Measurements from ENCODE around the gene PTPN6.

The PTPN6 gene

GRCh38 chr12:6921539-6921938 is 29.6 kb upstream of the PTPN6 start:
- DNase-seq, result peak in 1 of 42 donors; percentile 2
- intact Hi-C loops (cut with DNase I), result no loop called here

DNA sequence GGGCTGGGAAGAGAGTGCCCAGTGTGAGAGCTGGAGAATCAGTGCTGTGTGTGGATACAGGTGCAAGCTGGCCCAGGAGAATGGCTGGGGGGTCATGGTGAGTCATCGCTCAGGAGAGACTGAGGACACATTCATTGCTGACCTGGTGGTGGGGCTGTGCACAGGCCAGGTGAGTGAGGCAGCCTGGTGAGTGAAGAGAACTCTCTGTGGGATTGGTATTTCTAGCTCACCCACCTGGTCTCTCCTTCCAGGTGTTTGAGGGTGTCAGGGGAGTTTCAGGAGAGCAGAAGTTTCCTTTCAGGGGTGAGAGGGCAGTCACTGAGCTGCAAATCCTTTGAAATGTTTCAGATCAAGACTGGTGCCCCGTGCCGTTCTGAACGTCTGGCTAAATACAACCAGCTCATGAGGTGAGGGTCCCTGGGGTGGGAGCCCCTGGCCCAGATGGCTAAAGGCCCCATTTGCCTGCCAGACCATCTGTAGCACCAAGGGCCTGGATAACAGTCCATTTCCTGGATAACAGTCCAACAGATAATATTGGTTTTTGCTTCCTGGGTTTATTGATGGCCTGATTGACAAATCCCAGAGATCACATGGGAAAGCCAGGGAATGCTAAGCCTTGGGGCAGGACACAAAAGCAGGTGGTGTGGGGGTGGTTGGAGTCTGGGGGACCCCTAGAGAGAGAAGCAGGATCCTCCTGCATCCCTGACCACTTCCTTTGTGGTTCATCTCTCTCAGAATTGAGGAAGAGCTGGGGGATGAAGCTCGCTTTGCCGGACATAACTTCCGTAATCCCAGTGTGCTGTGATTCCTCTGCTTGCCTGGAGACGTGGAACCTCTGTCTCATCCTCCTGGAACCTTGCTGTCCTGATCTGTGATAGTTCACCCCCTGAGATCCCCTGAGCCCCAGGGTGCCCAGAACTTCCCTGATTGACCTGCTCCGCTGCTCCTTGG is 28.9 kb upstream of the PTPN6 start:
- no peak for DNase-seq
- intact Hi-C loops (cut with DNase I), result no loop called here

- intact Hi-C loops (cut with DNase I), result no loop called here
- DNase-seq, result no peak
These were observed 28.0 kb upstream of the PTPN6 start for GRCh38 chr12:6923003-6923732.

- no peak for DNase-seq
- intact Hi-C loops (cut with DNase I), result no loop called here
These were observed 27.3 kb upstream of the PTPN6 start for GRCh38 chr12:6923851-6924250.

DNA sequence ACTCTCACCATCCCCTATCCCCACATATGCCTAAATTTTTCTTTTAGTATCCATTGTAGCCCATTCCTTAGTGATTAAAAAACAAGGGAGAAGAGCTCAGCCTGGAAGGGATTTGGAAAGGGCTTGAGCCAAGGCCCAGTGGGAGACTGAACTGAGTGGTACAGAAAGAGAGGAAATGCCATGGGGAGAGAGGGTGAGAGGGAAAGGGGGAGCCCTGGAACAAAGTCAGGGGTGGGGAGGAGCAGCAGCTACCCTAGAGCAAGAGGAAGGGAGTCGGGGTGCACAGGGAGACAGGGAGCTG is 26.0 kb upstream of the PTPN6 start:
- DNase-seq, result no peak
- intact Hi-C loops (cut with DNase I), result no loop called here

- DNase-seq, result peak in 31 of 42 donors; percentile 39 to 80 (median 61)
- intact Hi-C loops (cut with DNase I), result no loop called here
These were observed 25.4 kb upstream of the PTPN6 start for GRCh38 chr12:6925540-6926279.

GRCh38 chr12:6927379-6928021 is 23.7 kb upstream of the PTPN6 start, which contains the start of gene ATN1:
ATN1 (plus strand) TSS chr12:6927959; CDS start chr12:6934002, 6,043 bp downstream.
- peak; percentile 61 to 95 (median 84) for DNase-seq
- intact Hi-C loops (cut with DNase I), result no loop called here

DNA sequence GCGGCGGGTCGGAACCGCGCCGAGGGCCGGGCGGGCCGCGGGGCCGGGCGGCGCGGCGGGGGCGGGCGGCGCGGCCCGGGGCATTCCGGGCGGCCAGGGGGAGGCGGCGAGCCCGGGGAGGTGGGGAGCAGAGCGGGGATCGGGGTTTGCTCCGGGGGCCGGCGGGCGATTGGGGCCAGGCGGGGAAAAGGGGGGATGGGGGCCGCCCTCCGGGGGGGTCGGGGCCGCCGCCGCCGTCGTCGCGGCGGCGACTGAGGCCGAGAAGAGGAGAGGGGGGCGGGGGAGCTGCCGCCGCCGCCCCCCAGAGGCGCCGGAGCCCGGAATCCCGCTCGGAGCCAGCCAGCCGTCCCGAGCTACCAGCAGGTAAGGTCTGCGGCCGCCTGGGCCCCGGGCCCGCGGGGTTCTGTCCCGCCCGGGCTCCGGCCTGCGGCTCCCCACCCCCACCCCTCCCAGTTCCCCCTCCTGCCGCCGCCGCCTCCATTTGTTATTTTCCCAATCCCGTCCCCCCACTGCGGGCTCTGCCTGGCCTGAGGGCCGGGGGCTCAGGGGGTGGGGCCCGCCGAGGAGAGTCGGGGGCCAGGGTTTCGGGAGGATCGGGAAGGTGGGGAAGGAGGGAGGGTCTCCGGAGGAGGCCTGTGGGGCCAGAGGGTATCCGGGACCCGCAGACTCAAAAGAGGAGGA is 23.0 kb upstream of the PTPN6 start:
- DNase-seq, result peak in 7 of 42 donors; percentile 17 to 59 (median 53)
- intact Hi-C loops (cut with DNase I), result no loop called here

- intact Hi-C loops (cut with DNase I), result no loop called here
- DNase-seq, result peak in 8 of 42 donors; percentile 40 to 64 (median 48)
These were observed 22.3 kb upstream of the PTPN6 start for GRCh38 chr12:6928703-6929407.

DNA sequence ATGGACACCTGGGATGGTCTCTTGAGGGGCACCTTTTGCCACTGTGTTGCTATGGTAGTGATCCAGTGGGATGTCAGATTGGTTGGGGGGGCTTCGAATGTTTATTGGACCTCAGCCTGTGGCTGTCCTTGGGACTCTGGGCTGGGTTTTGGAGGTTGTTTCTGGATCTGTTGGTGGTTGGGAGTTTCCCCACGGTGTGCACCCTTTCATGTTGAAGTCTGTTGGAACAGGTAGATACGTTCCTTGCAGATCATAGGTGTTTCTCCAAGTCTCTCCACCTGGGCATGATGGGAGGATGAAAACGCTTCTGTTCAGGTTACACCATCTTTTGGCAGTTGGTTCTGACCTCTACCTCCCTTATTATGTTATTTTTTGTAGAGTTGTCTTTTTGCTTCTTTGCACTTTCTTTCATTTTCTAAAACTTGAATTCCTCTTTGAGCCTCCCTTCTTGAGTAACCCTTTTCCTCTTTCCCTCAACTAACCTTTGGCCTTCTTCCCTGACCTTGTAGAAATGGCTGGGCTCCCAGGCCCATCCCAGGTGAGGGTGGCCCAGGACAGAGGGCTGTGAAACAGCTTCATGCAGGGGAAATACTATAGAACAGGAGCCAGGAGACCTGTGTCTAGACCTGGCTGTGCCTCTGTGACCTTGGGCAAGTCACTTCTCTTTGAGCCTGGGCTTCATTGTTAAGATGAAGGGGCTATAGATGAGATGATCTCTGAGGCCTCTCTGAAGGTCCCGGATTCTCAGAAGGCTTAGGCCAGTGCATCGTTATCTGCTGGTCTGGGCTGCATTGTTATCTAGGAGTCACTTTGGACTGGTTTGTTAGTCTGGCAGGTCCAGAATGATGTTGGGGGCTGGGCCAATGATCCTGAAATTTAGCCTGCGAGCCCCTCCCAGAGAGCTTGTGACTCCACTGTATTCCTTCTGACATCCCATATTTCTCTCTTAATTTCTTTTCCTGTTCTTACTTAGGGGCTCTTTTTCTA is 21.4 kb upstream of the PTPN6 start:
- no peak for DNase-seq
- intact Hi-C loops (cut with DNase I), result no loop called here

- DNase-seq, result no peak
- intact Hi-C loops (cut with DNase I), result no loop called here
These were observed 18.4 kb upstream of the PTPN6 start for GRCh38 chr12:6932766-6933165.

GRCh38 chr12:6934110-6934509 is 17.0 kb upstream of the PTPN6 start:
- DNase-seq, result no peak
- intact Hi-C loops (cut with DNase I), result no loop called here

DNA sequence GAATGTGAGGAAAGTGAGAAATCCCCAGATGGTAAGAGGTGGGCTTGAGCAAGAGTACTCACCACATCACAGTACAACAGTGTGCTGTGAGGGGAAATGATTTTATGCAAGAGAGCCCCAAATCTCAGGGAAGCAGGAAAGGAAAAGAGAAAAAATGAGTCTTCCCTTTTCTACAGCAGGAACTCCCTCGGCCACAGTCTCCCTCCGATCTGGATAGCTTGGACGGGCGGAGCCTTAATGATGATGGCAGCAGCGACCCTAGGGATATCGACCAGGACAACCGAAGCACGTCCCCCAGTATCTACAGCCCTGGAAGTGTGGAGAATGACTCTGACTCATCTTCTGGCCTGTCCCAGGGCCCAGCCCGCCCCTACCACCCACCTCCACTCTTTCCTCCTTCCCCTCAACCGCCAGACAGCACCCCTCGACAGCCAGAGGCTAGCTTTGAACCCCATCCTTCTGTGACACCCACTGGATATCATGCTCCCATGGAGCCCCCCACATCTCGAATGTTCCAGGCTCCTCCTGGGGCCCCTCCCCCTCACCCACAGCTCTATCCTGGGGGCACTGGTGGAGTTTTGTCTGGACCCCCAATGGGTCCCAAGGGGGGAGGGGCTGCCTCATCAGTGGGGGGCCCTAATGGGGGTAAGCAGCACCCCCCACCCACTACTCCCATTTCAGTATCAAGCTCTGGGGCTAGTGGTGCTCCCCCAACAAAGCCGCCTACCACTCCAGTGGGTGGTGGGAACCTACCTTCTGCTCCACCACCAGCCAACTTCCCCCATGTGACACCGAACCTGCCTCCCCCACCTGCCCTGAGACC is 15.6 kb upstream of the PTPN6 start:
- DNase-seq, result no peak
- intact Hi-C loops (cut with DNase I), result no loop called here

- intact Hi-C loops (cut with DNase I), result no loop called here
- DNase-seq, result no peak
These were observed 14.9 kb upstream of the PTPN6 start for GRCh38 chr12:6936194-6936635.

- peak in 7 of 42 donors; percentile 20 to 72 (median 40) for DNase-seq
- intact Hi-C loops (cut with DNase I), result no loop called here
These were observed 14.3 kb upstream of the PTPN6 start for GRCh38 chr12:6936636-6937480.
